K562 (cell line): Measurements from ENCODE around the gene NRXN3. TPM values are rescaled to one million over a fixed set of nuclear protein-coding genes. Genes with fewer than 3 reads are reported as not detected.
A peak's percentile ranks its signal among the peaks of the same experiment; 100 is the strongest.

Experiments used
- ATAC-seq: fragments of 200-7000 bp; cut with Tn5 transposase; 3 replicates; pipeline ENCODE4 v1.9.1; 2020; ENCODE audit warnings: moderate library complexity
- BruUV-seq: library from RNA; stranded (reverse); fragments of 400-500 nt; replicated peaks from 2 replicates; lab custom pipeline; 2021; lab: Mats Ljungman, UMichigan
- CTCF ChIA-PET: fragments of 300-600 bp; formaldehyde crosslinking; extraction: SDS; loops from one replicate; lab custom pipeline; 2021; ENCODE audit warnings: low intra/inter-chr PET ratio; lab: Yijun Ruan, JAX
- POLR2A ChIA-PET: fragments of 300-600, 350-650 bp; sonication (Branson Sonifier 250); formaldehyde crosslinking; extraction: SDS; loops from one replicate; lab custom pipeline; 2021; ENCODE audit warnings: antibody characterized with exemption, inconsistent platforms; lab: Yijun Ruan, JAX
- DNase-seq, 4 experiments: peaks; one replicate each; pipeline versions ENCODE4 v3.0.0 to v3.0.0-alpha.2; 2011 to 2018; ENCODE audit warnings: low spot score in 3 of 4, mixed read lengths in 3 of 4; ENCODE audit errors: extremely low read depth in 1 of 4
- FAIRE-seq: peaks from 2 replicates; lab custom pipeline; 2011; peaks lifted over from hg19 to GRCh38; lab: Jason Lieb, UNC
- H2AFZ ChIP-seq: 2 replicates; pipeline ENCODE4 v1.6.0; 2011; ENCODE audit warnings: low read depth, low read length, control low read depth, inconsistent platforms
- H3K27ac ChIP-seq: fragments of 200-600 bp; 3 replicates; pipeline ENCODE4 v1.8.0; 2011; ENCODE audit warnings: low read depth, mild to moderate bottlenecking, control low read depth, inconsistent platforms, low read length, moderate library complexity, mixed read lengths; ENCODE audit errors: extremely low read depth
- H3K27me3 ChIP-seq, 2 experiments: fragments of 300-600 bp in 1 of 2; 2 replicates in 1 of 2; 3 replicates in 1 of 2; pipeline versions ENCODE4 v1.6.0 to v1.8.0; 2011; ENCODE audit warnings: inconsistent platforms in 2 of 2, low read length in 2 of 2, mild to moderate bottlenecking in 1 of 2, mixed read lengths in 1 of 2, moderate library complexity in 1 of 2; ENCODE audit not compliant: control insufficient read depth in 2 of 2, insufficient read depth in 2 of 2
- H3K36me3 ChIP-seq: fragments of 300-600 bp; 3 replicates; pipeline ENCODE4 v1.8.0; 2011; ENCODE audit warnings: mild to moderate bottlenecking, low read length, inconsistent platforms; ENCODE audit not compliant: control insufficient read depth, insufficient read depth
- H3K4me1 ChIP-seq, 2 experiments: fragments of 200-600 bp in 1 of 2; replicated peaks in 1 of 2; 2 replicates in 1 of 2; 3 replicates in 1 of 2; pipeline versions ENCODE4 v1.5.1 to v1.8.0; 2011; ENCODE audit warnings: inconsistent platforms in 2 of 2, low read length in 2 of 2, mild to moderate bottlenecking in 1 of 2, mixed read lengths in 1 of 2, moderate library complexity in 1 of 2; ENCODE audit not compliant: control insufficient read depth in 2 of 2, insufficient read depth in 2 of 2
- H3K4me2 ChIP-seq: 2 replicates; pipeline ENCODE4 v1.6.1; 2011; ENCODE audit warnings: low read length, control low read depth, inconsistent platforms, mixed read lengths; ENCODE audit not compliant: insufficient read depth
- H3K4me3 ChIP-seq: fragments of 200-600 bp; sonication (generic), shearing (Covaris generic); 2 replicates; pipeline ENCODE4 v1.5.1; 2016; ENCODE audit warnings: control low read depth, inconsistent platforms
- H3K79me2 ChIP-seq: fragments of 200-600 bp; 3 replicates; pipeline ENCODE4 v1.8.0; 2011; ENCODE audit warnings: low read length, inconsistent platforms; ENCODE audit not compliant: control insufficient read depth, insufficient read depth
- H3K9ac ChIP-seq, 2 experiments: 2 replicates each; pipeline versions ENCODE4 v1.6.0 to v1.6.1; 2011; ENCODE audit warnings: low read depth in 2 of 2, low read length in 2 of 2, control low read depth in 1 of 2, inconsistent platforms in 1 of 2, mild to moderate bottlenecking in 1 of 2, mixed read lengths in 1 of 2; ENCODE audit not compliant: insufficient read depth in 1 of 2
- H3K9me1 ChIP-seq: one replicate; pipeline ENCODE4 v1.6.0; 2011; ENCODE audit warnings: inconsistent platforms, mild to moderate bottlenecking, low read length, moderate library complexity; ENCODE audit not compliant: control insufficient read depth, insufficient read depth
- H3K9me3 ChIP-seq: replicated peaks from 2 replicates; pipeline ENCODE4 v1.5.1; 2011; ENCODE audit warnings: low read depth, low read length, inconsistent platforms; ENCODE audit not compliant: control insufficient read depth, insufficient read depth
- H4K20me1 ChIP-seq: replicated peaks from 2 replicates; pipeline ENCODE4 v1.6.1; 2011; ENCODE audit warnings: low read length, inconsistent platforms, mixed read lengths; ENCODE audit not compliant: control insufficient read depth, insufficient read depth
- ARID3B ChIP-seq: fragments of 250-450 bp; sonication (Bioruptor Pico); IDR thresholded peaks from 2 replicates; pipeline ENCODE4 v1.4.0; 2020; ENCODE audit warnings: borderline replicate concordance
- CBFA2T3 ChIP-seq: fragments of 450-650 bp; IDR thresholded peaks from 2 replicates; pipeline ENCODE4 v1.6.1; 2017
- GABPA ChIP-seq: fragments of 200-800 bp; sonication (Bioruptor generic); conservative IDR thresholded peaks from 2 replicates; pipeline ENCODE4 v1.6.1; 2016; ENCODE audit warnings: low read depth, missing genetic modification characterization, missing compliant biosample characterization
- GTF2B ChIP-seq: IDR thresholded peaks from 2 replicates; pipeline ENCODE4 v1.6.1; 2011; ENCODE audit not compliant: insufficient read length; ENCODE audit errors: extremely low read depth
- HDAC1 ChIP-seq, 2 experiments: fragments of 450-650 bp; IDR thresholded peaks; 2 replicates each; pipeline ENCODE4 v1.6.1; 2016 to 2017; ENCODE audit warnings: inconsistent platforms in 1 of 2, mild to moderate bottlenecking in 1 of 2, moderate library complexity in 1 of 2
- HMG20A ChIP-seq: fragments of 450-650 bp; formaldehyde crosslinking; conservative IDR thresholded peaks from 2 replicates; pipeline ENCODE4 v1.4.0; 2020; ENCODE audit warnings: mild to moderate bottlenecking, mixed read lengths
- HNRNPL ChIP-seq: fragments of 200-400 bp; formaldehyde crosslinking; IDR thresholded peaks from 2 replicates; pipeline ENCODE4 v1.6.1; 2017; ENCODE audit warnings: low read depth, mild to moderate bottlenecking, low read length
- KDM1A ChIP-seq, 2 experiments: fragments of 450-650 bp; IDR thresholded peaks; 2 replicates each; pipeline ENCODE4 v1.6.1; 2016; ENCODE audit warnings: mild to moderate bottlenecking in 2 of 2
- LARP7 ChIP-seq: fragments of 450-650 bp; IDR thresholded peaks from 2 replicates; pipeline ENCODE4 v1.6.1; 2016
- MAZ ChIP-seq, 2 experiments: fragments of 450-650 bp in 1 of 2; sonication (generic) in 1 of 2; formaldehyde crosslinking; IDR thresholded peaks in 1 of 2; conservative IDR thresholded peaks in 1 of 2; 2 replicates each; pipeline versions ENCODE4 v1.4.0 to v1.5.0; 2020; ENCODE audit warnings: mild to moderate bottlenecking in 1 of 2, missing genetic modification reagents in 1 of 2
- MEIS2 ChIP-seq: fragments of 450-650 bp; IDR thresholded peaks from 2 replicates; pipeline ENCODE4 v1.6.1; 2014; ENCODE audit warnings: mild to moderate bottlenecking; ENCODE audit not compliant: partially characterized antibody
- MTA2 ChIP-seq: fragments of 450-650 bp; IDR thresholded peaks from 2 replicates; pipeline ENCODE4 v1.6.1; 2016; ENCODE audit warnings: low read depth
- NFE2L1 ChIP-seq: fragments of 450-650 bp; IDR thresholded peaks from 2 replicates; pipeline ENCODE4 v1.6.1; 2016; ENCODE audit warnings: missing genetic modification characterization, low read depth, mild to moderate bottlenecking, missing compliant biosample characterization, moderate library complexity, borderline replicate concordance
- NR2F6 ChIP-seq: fragments of 450-650 bp; formaldehyde crosslinking; IDR thresholded peaks from 2 replicates; pipeline ENCODE4 v1.4.0; 2020; ENCODE audit warnings: mild to moderate bottlenecking
- PCBP1 ChIP-seq: fragments of 200-400 bp; formaldehyde crosslinking; IDR thresholded peaks from 2 replicates; pipeline ENCODE4 v1.6.1; 2018; ENCODE audit warnings: mild to moderate bottlenecking, low read depth, low read length; ENCODE audit not compliant: poor library complexity, severe bottlenecking
- RAD21 ChIP-seq, 2 experiments: fragments of 250-450 bp in 1 of 2; fragments of 450-650 bp in 1 of 2; sonication (Bioruptor Pico) in 1 of 2; formaldehyde crosslinking in 1 of 2; IDR thresholded peaks in 1 of 2; conservative IDR thresholded peaks in 1 of 2; 2 replicates each; pipeline versions ENCODE4 v1.4.0 to v1.8.0; 2020 to 2022; ENCODE audit warnings: mild to moderate bottlenecking in 2 of 2, moderate library complexity in 1 of 2
- SOX6 ChIP-seq: fragments of 450-650 bp; IDR thresholded peaks from 2 replicates; pipeline ENCODE4 v1.6.1; 2014; ENCODE audit warnings: mild to moderate bottlenecking
- SP2 ChIP-seq: IDR thresholded peaks from 2 replicates; pipeline ENCODE4 v1.6.1; 2011; ENCODE audit warnings: mild to moderate bottlenecking, low read depth, low read length, moderate library complexity; ENCODE audit not compliant: poor library complexity, severe bottlenecking; ENCODE audit errors: extremely low read depth
- SRSF3 ChIP-seq: fragments of 200-400 bp; formaldehyde crosslinking; IDR thresholded peaks from 2 replicates; pipeline ENCODE4 v1.6.1; 2016; ENCODE audit warnings: mild to moderate bottlenecking, low read length, moderate library complexity; ENCODE audit not compliant: insufficient read depth
- TAL1 ChIP-seq: fragments of 450-650 bp; IDR thresholded peaks from 2 replicates; pipeline ENCODE4 v1.6.1; 2016; ENCODE audit warnings: mild to moderate bottlenecking
- ZKSCAN3 ChIP-seq: fragments of 250-450 bp; sonication (Bioruptor Pico); IDR thresholded peaks from 2 replicates; pipeline ENCODE4 v1.4.0; 2020
- in situ Hi-C: fragments of 300-500 bp; cut with MboI; formaldehyde crosslinking; loops from 4 replicates; pipeline ENCODE4 v1.15.0; 2018; ENCODE audit warnings: inconsistent platforms, mixed read lengths
- intact Hi-C: fragments of 100-400 bp; cut with micrococcal nuclease; formaldehyde crosslinking; loops from 2 replicates; pipeline ENCODE4 v1.14.2; 2022
- polyA plus RNA-seq, 8 experiments: library from polyadenylated mRNA; depleted of rRNA in 4 of 8; stranded (reverse) in 5 of 8; unstranded in 3 of 8; fragments of >200 nt; fragmentation: Nextera tagmentation in 2 of 8; fragmentation: Illumina TruSeq in 1 of 8; extraction: Ambion mirVana in 2 of 8; extraction: Trizol in 1 of 8; gene quantifications; 2 replicates each; pipeline versions ENCODE4 v1.2.1 to v1.2.3, GENCODE V29; 2011 to 2014; ENCODE audit warnings: inconsistent platforms in 1 of 8, missing spikeins in 1 of 8
- total RNA-seq, 7 experiments: library from RNA; depleted of rRNA in 6 of 7; stranded (reverse); fragments of >200 nt in 6 of 7; fragmentation: Illumina TruSeq in 2 of 7; extraction: Trizol in 2 of 7; gene quantifications; 2 replicates each; pipeline versions ENCODE4 v1.2.1 to v1.2.3, GENCODE V29; 2011 to 2021; ENCODE audit warnings: low replicate concordance in 1 of 7

NRXN3 gene
- total and polyA plus RNA-seq, 9 of the 15 experiments (the other 6 are each of a cell fraction or from before 2014, with no cell fraction given): 0.09 TPM; not detected in 8

GRCh38 chr14:78627114-78627513, 456.9 kb downstream of the NRXN3 start:
- 0 out of 3 replicates have a peak, but pooled peaks have one; percentile 44 for ATAC-seq
- Histone ChIP-seq H3K4me2 (no peak overlapping the region), H3K27ac (no peak overlapping the region), H2AFZ (no peak overlapping the region), H3K9me1 (no peaks in the 10 kb centered on the region), H3K9ac (no peak overlapping the region), H3K27me3 (no peaks in the 10 kb centered on the region), H3K36me3 (no peaks in the 10 kb centered on the region), H4K20me1 (no peaks in the 10 kb centered on the region), H3K4me3 (no peak overlapping the region), H3K9me3 (no peaks in the 10 kb centered on the region), H3K79me2 (no peaks in the 10 kb centered on the region), H3K4me1 (0 out of 5 replicates have a peak, but pooled peaks cover 0 to 4% of the 10 kb centered on the region in 2 experiments)
- no TSS peak for BruUV-seq
- intact Hi-C loops: no loop called here
- ChIA-PET POLR2A (interaction anchor here (0.6 kb wide), 1 partner anchor 27 kb away, joined by 3 read pairs; no protein-coding TSS in a partner anchor), CTCF (no interaction called here)
- in situ Hi-C loops: no loop called here
- peak in 1 of 4 experiments; percentile 10 for DNase-seq
- no peak for FAIRE-seq
- no peak for TF ChIP-seq NFE2L1 (tag)
- TF ChIP-seq RAD21 (CRISPR knock-in tag; conservative IDR thresholded peaks at IDR 0.05 in 1 of 2, IDR thresholded peaks at IDR 0.05 in 1 of 2): no peak
- peak; percentile 32; the same call in 1 of the 2 replicates for TF ChIP-seq CBFA2T3
- TF ChIP-seq MTA2: no peak
- no peak for TF ChIP-seq GTF2B
- no peak for TF ChIP-seq MEIS2
- TF ChIP-seq SOX6: peak; percentile 24; the same call in 1 of the 2 replicates
- no peak for TF ChIP-seq KDM1A (IDR thresholded peaks at IDR 0.05)
- TF ChIP-seq LARP7: no peak
- TF ChIP-seq NR2F6 (CRISPR knock-in tag): no peak
- TF ChIP-seq MAZ (CRISPR knock-in tag; conservative IDR thresholded peaks at IDR 0.05 in 1 of 2, IDR thresholded peaks at IDR 0.05 in 1 of 2): 0 out of 4 replicates have a peak, but pooled peaks of 1 of the 2 experiments have one; percentile 32
- TF ChIP-seq ARID3B (CRISPR knock-in tag): no peak
- no peak for TF ChIP-seq SP2
- no peak for TF ChIP-seq ZKSCAN3
- TF ChIP-seq HMG20A: no peak
- no peak for TF ChIP-seq HNRNPL
- no peak for TF ChIP-seq HDAC1 (IDR thresholded peaks at IDR 0.05)
- no peak for TF ChIP-seq GABPA (tag)
- no peak for TF ChIP-seq PCBP1
- no peak for TF ChIP-seq SRSF3
- peak; percentile 51; the same call in 1 of the 2 replicates for TF ChIP-seq TAL1
